Stomach smooth muscle (tissue), 2 donors: ENCODE results near the gene SCO2.
A peak's percentile ranks its signal among the peaks of the same experiment; 100 is the strongest.

ENCODE experiments used
- H3K27ac ChIP-seq: one replicate; pipeline ENCODE4 v1.7.0; 2013; ENCODE audit warnings: mild to moderate bottlenecking, low read length, inconsistent platforms
- H3K27me3 ChIP-seq, 2 donors: one replicate each; pipeline ENCODE4 v1.7.0; 2013; ENCODE audit warnings: low read length in 2 of 2; ENCODE audit not compliant: insufficient read depth in 2 of 2, control insufficient read depth in 1 of 2
- H3K36me3 ChIP-seq, 2 donors: one replicate each; pipeline ENCODE4 v1.7.0; 2013; ENCODE audit warnings: low read length in 2 of 2; ENCODE audit not compliant: control insufficient read depth in 2 of 2, insufficient read depth in 2 of 2
- H3K4me1 ChIP-seq: one replicate; pipeline ENCODE4 v1.7.0; 2013; ENCODE audit warnings: low read length; ENCODE audit not compliant: control insufficient read depth, insufficient read depth
- H3K4me3 ChIP-seq, 2 donors: one replicate each; pipeline ENCODE4 v1.7.0; 2013; ENCODE audit warnings: low read length in 2 of 2
- H3K9ac ChIP-seq, 2 donors: one replicate each; pipeline ENCODE4 v1.7.0; 2013; ENCODE audit warnings: low read length in 2 of 2, mild to moderate bottlenecking in 1 of 2
- H3K9me3 ChIP-seq, 2 donors: one replicate each; pipeline ENCODE4 v1.7.0; 2013; ENCODE audit warnings: low read length in 2 of 2; ENCODE audit not compliant: control insufficient read depth in 2 of 2
- donor health status: healthy.
- donor health status: Pancreatic carcinoma.

The SCO2 gene

GRCh38 chr22:50482107-50483074 is 43.0 kb downstream of the SCO2 start:
- H3K4me3 ChIP-seq: no peak overlapping the region
- no peak overlapping the region for H3K27ac ChIP-seq
- peaks cover 42 to 57% of the 10 kb centered on the region in 2 donors for H3K27me3 ChIP-seq
- no peak overlapping the region for H3K9ac ChIP-seq
- peaks cover 7% of the 10 kb centered on the region for H3K4me1 ChIP-seq
- H3K9me3 ChIP-seq: no peaks in the 10 kb centered on the region
- H3K36me3 ChIP-seq: no peaks in the 10 kb centered on the region

- H3K27me3 ChIP-seq: peaks cover 41 to 50% of the 10 kb centered on the region in 2 donors
- H3K27ac ChIP-seq: no peak within 1 kb of the TSS
- H3K4me3 ChIP-seq: peak within 1 kb of the TSS in 1 of 2 donors; percentile 29
- no peaks in the 10 kb centered on the region for H3K36me3 ChIP-seq
- H3K4me1 ChIP-seq: peaks cover 7% of the 10 kb centered on the region
- no peak within 1 kb of the TSS for H3K9ac ChIP-seq
- H3K9me3 ChIP-seq: no peaks in the 10 kb centered on the region
These were observed 43.8 kb downstream of the SCO2 start, which contains the start of gene ADM2 for GRCh38 chr22:50481440-50482106. TSS of gene ADM2 (plus strand) at chr22:50481543. CDS start at chr22:50481848, 305 bp downstream.

GRCh38 chr22:50481045-50481439 is 44.4 kb downstream of the SCO2 start:
- Histone ChIP-seq H3K27ac (no peak overlapping the region), H3K27me3 (peaks cover 39 to 50% of the 10 kb centered on the region in 2 donors), H3K4me1 (peaks cover 7% of the 10 kb centered on the region), H3K9ac (no peak overlapping the region), H3K36me3 (no peaks in the 10 kb centered on the region), H3K9me3 (no peaks in the 10 kb centered on the region), H3K4me3 (no peak overlapping the region)

GRCh38 chr22:50479721-50480120 is 45.7 kb downstream of the SCO2 start:
- Histone ChIP-seq H3K27ac (no peak overlapping the region), H3K9ac (no peak overlapping the region), H3K4me3 (no peak overlapping the region), H3K4me1 (peaks cover 12% of the 10 kb centered on the region), H3K36me3 (no peaks in the 10 kb centered on the region), H3K9me3 (no peaks in the 10 kb centered on the region), H3K27me3 (peaks cover 32 to 50% of the 10 kb centered on the region in 2 donors)

GRCh38 chr22:50477923-50478322 is 47.5 kb downstream of the SCO2 start:
- H3K9ac ChIP-seq: no peak overlapping the region
- H3K27ac ChIP-seq: no peak overlapping the region
- H3K4me1 ChIP-seq: peaks cover 25% of the 10 kb centered on the region
- no peak overlapping the region for H3K4me3 ChIP-seq
- H3K9me3 ChIP-seq: no peaks in the 10 kb centered on the region
- no peaks in the 10 kb centered on the region for H3K36me3 ChIP-seq
- peaks cover 21 to 33% of the 10 kb centered on the region in 2 donors for H3K27me3 ChIP-seq

GRCh38 chr22:50476868-50477267 is 48.5 kb downstream of the SCO2 start:
- Histone ChIP-seq H3K9ac (no peak overlapping the region), H3K9me3 (no peaks in the 10 kb centered on the region), H3K36me3 (no peaks in the 10 kb centered on the region), H3K4me1 (peaks cover 30% of the 10 kb centered on the region), H3K27me3 (peaks cover 12 to 22% of the 10 kb centered on the region in 2 donors), H3K27ac (no peak overlapping the region), H3K4me3 (no peak overlapping the region)

GRCh38 chr22:50475652-50476002 is 49.8 kb downstream of the SCO2 start:
- H3K36me3 ChIP-seq: no peaks in the 10 kb centered on the region
- H3K9me3 ChIP-seq: no peaks in the 10 kb centered on the region
- peaks cover 9 to 10% of the 10 kb centered on the region in 2 donors for H3K27me3 ChIP-seq
- H3K9ac ChIP-seq: peak overlapping the region; percentile 34 to 62
- H3K27ac ChIP-seq: peak overlapping the region; percentile 31
- H3K4me1 ChIP-seq: peaks cover 40% of the 10 kb centered on the region
- peak overlapping the region; percentile 67 to 81 for H3K4me3 ChIP-seq

GRCh38 chr22:50474710-50475651 is 50.4 kb downstream of the SCO2 start, which contains the start of gene SBF1:
TSS of gene SBF1 (minus strand) at chr22:50475035. CDS start at chr22:50474840, 195 bp downstream.
- H3K36me3 ChIP-seq: no peaks in the 10 kb centered on the region
- H3K27ac ChIP-seq: peak within 1 kb of the TSS; percentile 31
- H3K4me3 ChIP-seq: peak within 1 kb of the TSS; percentile 68 to 81
- peak within 1 kb of the TSS; percentile 71 to 73 for H3K9ac ChIP-seq
- H3K9me3 ChIP-seq: no peaks in the 10 kb centered on the region
- peaks cover 47% of the 10 kb centered on the region for H3K4me1 ChIP-seq
- H3K27me3 ChIP-seq: peaks cover 3 to 4% of the 10 kb centered on the region in 2 donors

- Histone ChIP-seq H3K9ac (peak overlapping the region; percentile 71 to 73), H3K4me1 (peaks cover 52% of the 10 kb centered on the region), H3K36me3 (no peaks in the 10 kb centered on the region), H3K27me3 (no peaks in the 10 kb centered on the region), H3K4me3 (peak overlapping the region; percentile 68 to 81), H3K9me3 (no peaks in the 10 kb centered on the region), H3K27ac (no peak overlapping the region)
These were observed 51.3 kb downstream of the SCO2 start for GRCh38 chr22:50473855-50474671.
